GM18868 (cell line): ENCODE data around the gene CMTR1.
"Not testable (repeated sequence)": the region's sequence is repeated elsewhere in the genome, so short reads cannot be mapped to it uniquely, and the experiment has no call there.

Experiments
- ATAC-seq: cut with Tn5 transposase; IDR thresholded peaks from one replicate; pipeline ENCODE4 v1.9.1; 2021; ENCODE audit warnings: mild to moderate bottlenecking, moderate library complexity; ENCODE audit not compliant: unreplicated experiment

Gene CMTR1

GRCh38 chr6:37435373-37435772 is 2.4 kb downstream of the CMTR1 start:
- no peak for ATAC-seq

- ATAC-seq = no peak
Observed at GRCh38 chr6:37435816-37436215, 2.8 kb downstream of the CMTR1 start.

- ATAC-seq = no peak
Observed at GRCh38 chr6:37438930-37439329, 5.9 kb downstream of the CMTR1 start.

GRCh38 chr6:37441651-37442050 is 8.6 kb downstream of the CMTR1 start:
- ATAC-seq = no peak

- no peak for ATAC-seq
Observed at GRCh38 chr6:37442416-37443215, 9.6 kb downstream of the CMTR1 start.

- ATAC-seq = not testable (repeated sequence)
Observed at GRCh38 chr6:37443216-37443542, 10.2 kb downstream of the CMTR1 start.

GRCh38 chr6:37449984-37450383 is 17.0 kb downstream of the CMTR1 start:
- ATAC-seq = no peak

- no peak for ATAC-seq
Observed at GRCh38 chr6:37451441-37452193, 18.6 kb downstream of the CMTR1 start.

GRCh38 chr6:37452522-37452921 is 19.5 kb downstream of the CMTR1 start:
- ATAC-seq = no peak

GRCh38 chr6:37454420-37455140 is 21.6 kb downstream of the CMTR1 start:
- ATAC-seq = no peak

- ATAC-seq = no peak
Observed at GRCh38 chr6:37456126-37456525, 23.1 kb downstream of the CMTR1 start.

- no peak for ATAC-seq
Observed at GRCh38 chr6:37456816-37457560, 24.0 kb downstream of the CMTR1 start.

GRCh38 chr6:37459981-37460800 is 27.2 kb downstream of the CMTR1 start:
- no peak for ATAC-seq

- ATAC-seq = no peak
Observed at GRCh38 chr6:37460805-37461204, 27.8 kb downstream of the CMTR1 start.

GRCh38 chr6:37463110-37463509 is 30.1 kb downstream of the CMTR1 start:
- ATAC-seq = no peak

- no peak for ATAC-seq
Observed at GRCh38 chr6:37467718-37468117, 34.7 kb downstream of the CMTR1 start.

- no peak for ATAC-seq
Observed at GRCh38 chr6:37473364-37474095, 40.5 kb downstream of the CMTR1 start.

GRCh38 chr6:37474316-37474715 is 41.3 kb downstream of the CMTR1 start:
- no peak for ATAC-seq

GRCh38 chr6:37477191-37477590 is 44.2 kb downstream of the CMTR1 start:
- no peak for ATAC-seq
